HCEC 1CT (cell line): ENCODE data around the gene OLR1.
"Not testable (repeated sequence)": the region's sequence is repeated elsewhere in the genome, so short reads cannot be mapped to it uniquely, and the experiment has no call there.

Experiments
- DNase-seq: peaks from one replicate; pipeline ENCODE4 v3.0.0-alpha.2; 2017

OLR1 gene

GRCh38 chr12:10190558-10191388 is 18.8 kb upstream of the OLR1 start:
- peak; percentile 68 for DNase-seq

GRCh38 chr12:10189653-10190052 is 17.7 kb upstream of the OLR1 start:
- peak; percentile 22 for DNase-seq

GRCh38 chr12:10186958-10187357 is 15.0 kb upstream of the OLR1 start:
- DNase-seq, result not testable (repeated sequence)

- no peak for DNase-seq
Observed at GRCh38 chr12:10186299-10186698, 14.4 kb upstream of the OLR1 start.

GRCh38 chr12:10184261-10184843 is 12.4 kb upstream of the OLR1 start:
- peak; percentile 94 for DNase-seq

GRCh38 chr12:10182354-10183049 is 10.6 kb upstream of the OLR1 start:
- DNase-seq, result peak; percentile 95

GRCh38 chr12:10179776-10180181 is 7.8 kb upstream of the OLR1 start:
- peak; percentile 75 for DNase-seq

- no peak for DNase-seq
Observed at GRCh38 chr12:10178821-10179220, 6.9 kb upstream of the OLR1 start, which contains the start of gene TMEM52B. TMEM52B (plus strand) TSS chr12:10179032; CDS start chr12:10179575, 543 bp downstream.

GRCh38 chr12:10175846-10176636 is 4.1 kb upstream of the OLR1 start:
- DNase-seq, result no peak

GRCh38 chr12:10174986-10175614 is 3.2 kb upstream of the OLR1 start:
- DNase-seq, result no peak

GRCh38 chr12:10170216-10170615 is 1.7 kb downstream of the OLR1 start:
- no peak for DNase-seq

- peak; percentile 73 for DNase-seq
Observed at GRCh38 chr12:10169104-10169503, 2.8 kb downstream of the OLR1 start.

- no peak for DNase-seq
Observed at GRCh38 chr12:10167599-10167998, 4.3 kb downstream of the OLR1 start.

- no peak for DNase-seq
Observed at GRCh38 chr12:10165421-10165820, 6.5 kb downstream of the OLR1 start.

- DNase-seq, result no peak
Observed at GRCh38 chr12:10163084-10163483, 8.8 kb downstream of the OLR1 start.

- DNase-seq, result no peak
Observed at GRCh38 chr12:10160617-10161385, 11.1 kb downstream of the OLR1 start.

- no peak for DNase-seq
Observed at GRCh38 chr12:10159280-10159679, 12.7 kb downstream of the OLR1 start.

- DNase-seq, result no peak
Observed at GRCh38 chr12:10158406-10158805, 13.5 kb downstream of the OLR1 start.

- no peak for DNase-seq
Observed at GRCh38 chr12:10155966-10156365, 16.0 kb downstream of the OLR1 start.

- DNase-seq, result no peak
Observed at GRCh38 chr12:10154145-10154496, 17.8 kb downstream of the OLR1 start.

GRCh38 chr12:10153271-10154144 is 18.4 kb downstream of the OLR1 start:
- DNase-seq, result peak; percentile 57
